ENCODE data around the gene TAS1R2. TPM values are rescaled to one million over a fixed set of nuclear protein-coding genes. Genes with fewer than 3 reads are reported as not detected.
"Not testable (repeated sequence)": the region's sequence is repeated elsewhere in the genome, so short reads cannot be mapped to it uniquely, and the experiment has no call there.

TAS1R2 gene
- total and polyA plus RNA-seq, 12 donors, result not detected

- no peaks in the 10 kb centered on the region for H3K36me3 ChIP-seq (replicated peaks in 1 of 2)
- peak in 6 of 7 donors; percentile 22 to 62 (median 37) for DNase-seq
- no peaks in the 10 kb centered on the region for H3K27me3 ChIP-seq
- no peaks in the 10 kb centered on the region for H3K4me1 ChIP-seq (replicated peaks in 1 of 2)
- WGBS, 4 donors, result 56 to 67% (median 60%) methylated on average over 8 to 11 of the region's 11 CpGs
- H3K27ac ChIP-seq, result no peak overlapping the region
- intact Hi-C loops (cut with DNase I), result no loop called here
- H3K4me3 ChIP-seq, result no peak overlapping the region
- TF ChIP-seq POLR2A (IDR thresholded peaks at IDR 0.05) (no peak), CTCF (IDR thresholded peaks at IDR 0.05) (no peak)
- H3K9me3 ChIP-seq (replicated peaks in 1 of 3), result no peaks in the 10 kb centered on the region
These were observed 10.2 kb downstream of the TAS1R2 start for GRCh38 chr1:18849261-18849711.

GRCh38 chr1:18847723-18848122 is 11.7 kb downstream of the TAS1R2 start:
- intact Hi-C loops (cut with DNase I); H3K27ac ChIP-seq; H3K4me3 ChIP-seq; H3K36me3 ChIP-seq (replicated peaks in 1 of 2); DNase-seq; H3K9me3 ChIP-seq (replicated peaks in 1 of 3); H3K27me3 ChIP-seq; H3K4me1 ChIP-seq (replicated peaks in 1 of 2): not testable (repeated sequence)
- WGBS, 4 donors, result 85 to 93% (median 89%) methylated on average over 2 of the region's 2 CpGs

- H3K4me1 ChIP-seq (replicated peaks in 1 of 2), result no peaks in the 10 kb centered on the region
- no peak overlapping the region for H3K27ac ChIP-seq
- DNase-seq, result no peak
- 89 to 96% (median 92%) methylated on average over 11 to 17 of the region's 17 CpGs for WGBS, 4 donors
- H3K27me3 ChIP-seq, result peaks cover 6% of the 10 kb centered on the region
- intact Hi-C loops (cut with DNase I), result no loop called here
- no peaks in the 10 kb centered on the region for H3K36me3 ChIP-seq (replicated peaks in 1 of 2)
- no peak overlapping the region for H3K4me3 ChIP-seq
- H3K9me3 ChIP-seq (replicated peaks in 1 of 3), result no peaks in the 10 kb centered on the region
- TF ChIP-seq CTCF (IDR thresholded peaks at IDR 0.05) (no peak), POLR2A (IDR thresholded peaks at IDR 0.05) (no peak)
These were observed 19.3 kb downstream of the TAS1R2 start for GRCh38 chr1:18840145-18840544.

- TF ChIP-seq POLR2A (IDR thresholded peaks at IDR 0.05) (no peak), CTCF (IDR thresholded peaks at IDR 0.05) (no peak)
- WGBS, 4 donors, result 69 to 80% (median 75%) methylated on average over 4 to 5 of the region's 5 CpGs
- Histone ChIP-seq H3K27me3 (peaks cover 6% of the 10 kb centered on the region), H3K4me1 (replicated peaks in 1 of 2) (no peaks in the 10 kb centered on the region), H3K27ac (no peak overlapping the region), H3K36me3 (replicated peaks in 1 of 2) (no peaks in the 10 kb centered on the region), H3K4me3 (no peak overlapping the region), H3K9me3 (replicated peaks in 1 of 3) (no peaks in the 10 kb centered on the region)
- intact Hi-C loops (cut with DNase I), result no loop called here
- DNase-seq, result no peak
These were observed 22.8 kb downstream of the TAS1R2 start for GRCh38 chr1:18836654-18837053.

- DNase-seq; H3K27ac ChIP-seq; H3K9me3 ChIP-seq (replicated peaks in 1 of 3); H3K4me3 ChIP-seq; H3K36me3 ChIP-seq (replicated peaks in 1 of 2); H3K4me1 ChIP-seq (replicated peaks in 1 of 2); intact Hi-C loops (cut with DNase I); H3K27me3 ChIP-seq: not testable (repeated sequence)
- 29 to 40% (median 37%) methylated on average over 1 of the region's 1 CpG for WGBS, 4 donors
These were observed 27.1 kb downstream of the TAS1R2 start for GRCh38 chr1:18832319-18832718.

Measured in adrenal gland (tissue), 12 donors.